GM04504 (cell line): ENCODE measurements around the gene MOGAT3.
"Not testable (repeated sequence)": the region's sequence is repeated elsewhere in the genome, so short reads cannot be mapped to it uniquely, and the experiment has no call there.

Source experiments
- DNase-seq: peaks from one replicate; pipeline ENCODE4 v3.0.0-alpha.2; 2012; ENCODE audit warnings: low read depth

Gene MOGAT3

DNA sequence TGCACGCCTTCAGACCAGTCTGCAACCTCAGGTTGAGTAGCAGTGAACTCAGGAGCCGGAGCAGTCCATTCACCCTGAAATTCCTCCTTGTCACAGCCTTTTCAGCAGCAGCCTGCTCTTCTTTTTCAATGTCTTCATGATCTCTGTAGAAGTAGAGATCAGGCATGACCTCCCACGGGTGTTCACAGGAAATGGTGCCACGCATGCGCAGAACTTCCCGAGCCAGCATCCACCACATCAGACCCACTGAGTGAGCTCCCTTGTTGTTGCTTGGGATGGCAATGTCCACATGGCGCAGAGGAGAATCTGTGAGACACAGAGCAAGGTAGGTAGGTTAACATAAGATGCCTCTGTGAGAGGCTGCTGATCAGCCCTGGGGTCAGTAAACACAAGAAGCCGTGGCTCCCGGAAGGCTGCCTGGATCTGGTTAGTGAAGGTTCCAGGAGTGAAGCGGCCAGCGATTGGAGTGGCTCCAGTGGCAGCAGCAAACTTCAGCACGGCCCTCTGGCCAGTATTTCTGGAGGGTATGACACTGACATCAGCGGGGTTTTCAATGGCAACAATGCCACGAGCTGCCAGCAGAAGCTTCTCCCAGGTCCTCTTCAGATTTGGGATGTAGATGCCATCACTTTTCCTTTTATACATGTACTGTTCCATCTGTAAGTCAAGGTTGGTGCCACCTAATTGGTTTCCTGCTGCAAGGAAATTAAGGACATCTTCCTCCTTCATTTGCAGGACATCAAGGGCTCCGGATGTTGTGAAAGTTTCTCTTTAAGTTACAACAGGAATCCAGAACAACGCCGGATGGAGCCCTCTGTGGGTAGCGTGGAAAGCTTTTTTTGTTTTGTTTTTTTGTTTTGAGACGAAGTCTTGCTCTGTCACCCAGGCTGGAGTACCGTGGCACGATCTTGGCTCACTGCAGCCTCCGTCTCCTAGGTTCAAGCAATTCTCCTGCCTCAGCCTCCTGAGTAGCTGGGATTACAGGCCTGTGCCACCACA is 3.2 kb upstream of the MOGAT3 start:
- not testable (repeated sequence) for DNase-seq

GRCh38 chr7:101202603-101202918 is 1.7 kb upstream of the MOGAT3 start:
- DNase-seq, result no peak

DNA sequence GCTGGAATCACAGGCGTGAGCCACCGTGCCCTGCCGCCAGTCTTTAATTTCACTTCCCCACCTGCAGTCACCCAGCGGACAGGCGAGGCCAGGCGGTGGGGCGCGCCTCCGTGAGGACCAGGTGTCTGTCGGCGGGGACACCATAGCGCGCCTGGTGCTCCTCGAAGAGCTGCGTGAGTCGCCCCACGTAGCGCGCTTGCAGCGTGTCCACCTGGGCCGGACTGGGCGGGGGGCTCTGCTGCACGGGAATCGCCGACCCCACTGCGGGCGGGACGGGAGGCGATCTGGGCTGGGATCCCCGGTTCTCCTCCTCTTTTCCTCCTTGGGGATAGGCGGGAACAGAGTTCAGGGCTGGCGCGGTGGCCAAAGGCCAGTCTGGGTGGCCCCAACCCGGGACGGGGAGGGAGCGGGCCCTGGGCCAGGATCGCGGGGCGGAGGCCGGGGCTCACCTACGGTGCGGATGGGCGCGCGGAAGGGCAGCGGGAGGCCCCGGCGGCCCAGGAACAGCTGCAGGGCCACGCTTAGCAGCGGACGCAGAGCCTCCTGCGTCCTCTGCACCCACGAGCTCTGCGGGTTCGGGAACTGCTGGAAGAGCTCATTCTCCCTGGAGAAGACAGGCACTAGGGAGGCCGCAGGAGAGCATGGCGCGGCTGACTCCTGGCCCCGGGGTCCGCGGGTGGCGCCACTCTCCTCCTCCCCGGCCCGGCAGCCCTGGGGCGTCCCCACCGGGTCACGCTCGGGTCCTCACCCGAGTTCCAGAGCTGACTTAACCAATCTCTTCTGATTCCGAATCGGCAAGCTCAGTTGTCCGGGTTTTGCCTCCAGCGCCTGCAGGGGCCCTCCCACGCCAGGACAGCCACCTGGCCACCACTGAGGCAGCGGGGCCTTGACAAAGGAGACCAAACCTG is 1.1 kb upstream of the MOGAT3 start:
- no peak for DNase-seq

GRCh38 chr7:101200504-101200861 is 353 bp downstream of the MOGAT3 start:
- no peak for DNase-seq

DNA sequence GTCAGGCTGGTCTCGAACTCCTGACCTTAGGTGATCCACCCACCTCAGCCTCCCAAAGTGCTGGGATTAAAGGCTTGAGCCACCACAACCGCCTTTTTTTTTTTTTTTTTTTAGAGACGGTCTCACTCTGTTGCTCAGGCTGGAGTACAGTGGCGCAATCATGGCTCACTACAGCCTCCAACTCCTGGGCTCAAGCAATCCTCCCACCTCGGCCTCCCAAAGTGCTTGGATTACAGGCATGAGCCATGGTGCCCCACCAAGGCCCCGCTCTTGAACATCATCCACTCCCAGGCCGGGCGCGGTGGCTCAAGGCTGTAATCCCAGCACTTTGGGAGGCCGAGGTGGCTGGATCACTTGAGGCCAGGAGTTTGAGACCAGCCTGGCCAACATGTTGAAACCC is 1.3 kb downstream of the MOGAT3 start:
- DNase-seq, result not testable (repeated sequence)

- no peak for DNase-seq
Measured at GRCh38 chr7:101198476-101198875, 2.4 kb downstream of the MOGAT3 start.

GRCh38 chr7:101197991-101198390 is 2.8 kb downstream of the MOGAT3 start:
- no peak for DNase-seq

- DNase-seq, result no peak
Measured at GRCh38 chr7:101195884-101196283, 5.0 kb downstream of the MOGAT3 start.

GRCh38 chr7:101189109-101189508 is 11.7 kb downstream of the MOGAT3 start:
- no peak for DNase-seq

GRCh38 chr7:101186844-101187428 is 13.9 kb downstream of the MOGAT3 start:
- DNase-seq, result no peak

DNA sequence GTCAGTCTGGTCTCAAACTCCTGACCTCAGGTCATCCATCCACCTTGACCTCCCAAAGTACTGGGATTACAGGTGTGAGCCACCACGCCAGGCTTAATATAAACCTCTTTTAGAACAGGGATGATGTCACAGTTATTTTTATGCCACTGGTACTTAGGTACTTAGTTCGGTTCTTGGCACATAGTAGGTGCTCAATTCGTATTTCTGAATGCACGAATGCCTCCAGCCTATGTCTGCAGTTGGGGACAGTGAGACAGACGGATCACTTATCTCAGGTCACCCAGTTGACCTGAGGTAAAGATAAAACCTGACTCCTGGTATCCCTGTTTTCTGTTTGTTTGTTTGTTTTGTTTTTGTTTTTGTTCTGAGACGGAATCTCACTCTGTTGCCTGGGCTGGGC is 14.6 kb downstream of the MOGAT3 start:
- DNase-seq, result no peak

GRCh38 chr7:101185258-101185839 is 15.5 kb downstream of the MOGAT3 start:
- DNase-seq, result no peak

DNA sequence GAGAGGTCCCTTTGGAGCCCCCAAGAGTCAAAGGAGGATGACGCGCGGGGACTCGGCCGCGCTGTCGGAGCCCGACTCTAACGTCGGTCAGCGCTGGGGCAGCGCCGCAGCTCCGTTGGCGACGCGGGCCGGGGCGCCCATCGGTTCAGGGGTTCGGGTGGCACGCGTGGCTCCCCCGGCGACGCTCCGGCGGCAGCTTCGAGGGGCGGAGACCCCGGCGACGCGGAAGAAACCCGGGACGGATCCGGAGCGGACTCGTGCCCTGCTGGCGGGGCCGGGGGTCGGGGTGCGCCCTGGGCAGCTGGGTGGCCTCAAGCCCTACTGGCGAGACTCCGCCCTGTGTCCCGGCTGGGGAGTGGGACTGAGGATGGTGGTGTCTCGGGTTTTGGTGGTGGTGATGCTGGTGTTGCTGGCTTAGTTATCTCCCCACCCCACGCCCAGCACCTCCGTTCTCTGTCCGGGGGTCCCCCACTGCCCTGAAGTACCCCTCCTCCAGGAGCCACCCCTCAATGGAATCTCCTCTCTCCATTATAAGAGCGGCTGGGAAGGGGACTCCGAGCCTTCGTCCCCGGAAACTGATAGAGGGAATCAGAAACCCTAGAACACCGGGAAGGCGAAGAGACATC is 20.6 kb downstream of the MOGAT3 start, which contains the start of gene NAT16:
Gene NAT16, minus strand, starts transcription at position 164 of the 626 bp plus-strand sequence. CDS start 5,486 bp downstream, outside the sequence.
- DNase-seq, result no peak

GRCh38 chr7:101179713-101180112 is 21.1 kb downstream of the MOGAT3 start:
- DNase-seq, result no peak

- DNase-seq, result no peak
Measured at GRCh38 chr7:101179117-101179516, 21.7 kb downstream of the MOGAT3 start.

- DNase-seq, result no peak
Measured at GRCh38 chr7:101177644-101178043, 23.2 kb downstream of the MOGAT3 start.

GRCh38 chr7:101175664-101176063 is 25.2 kb downstream of the MOGAT3 start:
- no peak for DNase-seq

DNA sequence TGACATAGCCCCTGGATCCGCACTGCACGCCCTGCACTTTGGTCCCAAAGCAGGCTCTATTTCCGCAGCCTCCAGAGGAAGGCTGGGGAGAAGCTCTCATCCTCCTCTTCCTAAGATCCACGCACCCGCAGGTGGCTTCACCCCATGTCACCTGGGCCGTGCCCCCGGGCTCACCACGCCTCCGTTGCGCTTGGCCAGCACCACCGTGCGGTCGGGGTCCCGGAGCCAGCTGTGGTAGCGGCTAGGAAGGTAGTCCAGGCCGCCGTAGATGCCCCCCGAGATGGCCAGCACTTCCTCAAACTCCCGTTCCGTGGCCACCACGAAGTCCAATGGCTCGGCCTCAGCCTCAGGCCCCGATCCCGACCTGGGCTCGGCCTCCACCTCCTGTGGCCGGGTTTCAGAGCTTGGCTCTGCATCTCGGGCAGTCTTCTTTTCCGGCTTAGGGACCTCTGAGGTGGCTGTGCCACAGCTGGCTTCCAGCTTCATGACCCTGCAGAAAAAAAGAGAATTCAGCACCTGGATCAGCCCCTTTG is 26.4 kb downstream of the MOGAT3 start:
- no peak for DNase-seq

- DNase-seq, result no peak
Measured at GRCh38 chr7:101173752-101174244, 27.0 kb downstream of the MOGAT3 start.

DNA sequence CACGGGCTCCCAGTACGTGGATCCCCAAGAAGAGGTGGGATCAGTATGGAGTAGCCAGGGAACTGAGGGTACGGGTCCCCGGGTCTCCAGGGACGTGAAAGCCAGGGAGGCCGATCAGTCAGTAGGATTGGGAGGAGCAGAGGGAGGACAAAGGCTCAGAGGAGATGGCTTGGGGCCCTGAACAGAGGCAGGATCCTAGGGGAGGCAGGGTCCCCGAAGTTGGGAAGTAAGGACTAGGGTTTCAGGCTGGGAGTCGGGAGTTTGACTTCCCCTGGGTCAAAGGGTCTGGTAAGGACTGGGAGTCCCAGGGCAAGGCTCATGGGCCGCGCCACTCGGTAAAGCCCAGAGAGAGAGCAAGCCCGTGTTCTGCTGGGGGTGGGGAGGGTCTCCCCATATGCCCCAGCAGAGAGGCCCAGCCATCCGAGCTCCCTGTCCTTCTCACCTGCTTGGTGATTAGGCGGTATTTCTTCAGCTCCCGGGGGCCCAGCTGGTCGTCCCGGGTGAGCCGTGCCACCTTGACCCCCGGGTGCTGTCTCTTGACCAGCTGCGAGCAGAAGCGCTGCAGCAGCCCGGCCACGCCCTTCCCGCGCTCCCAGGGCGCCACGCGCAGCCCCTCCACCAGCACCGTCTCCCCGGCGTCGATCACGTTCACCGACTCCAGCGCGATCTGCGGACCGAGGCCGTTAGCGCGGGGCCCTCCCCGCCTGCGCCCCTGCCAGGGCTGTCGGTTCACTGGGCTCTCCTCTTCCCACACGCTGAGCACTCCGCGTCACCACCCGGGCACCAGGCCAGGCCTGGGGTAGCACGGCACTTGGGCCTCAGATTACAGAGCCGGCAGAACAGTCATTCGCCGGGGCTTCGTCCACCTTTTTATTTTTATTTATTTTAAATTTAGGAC is 27.7 kb downstream of the MOGAT3 start:
- peak; percentile 42 for DNase-seq
